ENCODE measurements around the gene STARD3NL.
"Not testable (repeated sequence)": the region's sequence is repeated elsewhere in the genome, so short reads cannot be mapped to it uniquely, and the experiment has no call there.

STARD3NL gene, protein sequence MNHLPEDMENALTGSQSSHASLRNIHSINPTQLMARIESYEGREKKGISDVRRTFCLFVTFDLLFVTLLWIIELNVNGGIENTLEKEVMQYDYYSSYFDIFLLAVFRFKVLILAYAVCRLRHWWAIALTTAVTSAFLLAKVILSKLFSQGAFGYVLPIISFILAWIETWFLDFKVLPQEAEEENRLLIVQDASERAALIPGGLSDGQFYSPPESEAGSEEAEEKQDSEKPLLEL

DNA sequence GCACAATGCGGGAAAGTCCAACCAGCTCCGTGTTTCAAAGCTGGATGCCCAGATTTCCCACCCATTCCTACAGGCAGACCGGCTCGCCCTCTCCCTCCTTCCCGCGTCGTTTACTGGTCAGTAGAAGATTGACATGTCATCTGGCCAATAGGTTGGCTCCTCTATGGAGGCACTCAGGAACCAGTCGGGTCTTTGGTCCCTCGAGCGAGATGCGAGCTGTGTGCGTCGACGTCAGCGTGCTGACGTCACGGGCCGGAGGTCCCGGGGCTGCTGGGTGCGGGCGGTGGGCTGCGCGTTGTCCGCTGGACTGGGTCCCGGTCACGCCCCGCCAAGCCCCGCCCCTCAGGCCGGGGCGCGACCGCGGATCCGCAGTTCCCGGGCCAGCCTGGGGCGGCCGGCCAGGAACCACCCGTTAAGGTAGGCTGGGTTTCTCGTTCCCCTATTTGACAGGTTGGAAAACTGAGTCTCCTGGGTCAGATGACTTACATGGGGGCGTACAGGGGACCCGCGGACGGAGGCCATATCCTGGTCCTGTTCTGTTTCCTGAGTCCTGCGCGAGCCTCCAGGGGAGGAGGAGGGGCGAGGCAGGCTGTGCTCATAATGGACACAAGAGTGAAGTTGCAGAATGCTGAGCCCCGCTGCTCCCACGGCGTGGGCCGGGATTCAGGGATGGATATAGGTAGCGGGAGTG is at the start of gene STARD3NL:
TSS of gene STARD3NL (plus strand) at position 242 of the 691 bp plus-strand sequence. CDS start 29,260 bp downstream, outside the sequence.
- peak; percentile 98 for DNase-seq (ENCODE audit: low spot score)

- DNase-seq (ENCODE audit: low spot score): no peak
These were observed 48.9 kb upstream of the STARD3NL start for GRCh38 chr7:38129162-38129561.

DNA sequence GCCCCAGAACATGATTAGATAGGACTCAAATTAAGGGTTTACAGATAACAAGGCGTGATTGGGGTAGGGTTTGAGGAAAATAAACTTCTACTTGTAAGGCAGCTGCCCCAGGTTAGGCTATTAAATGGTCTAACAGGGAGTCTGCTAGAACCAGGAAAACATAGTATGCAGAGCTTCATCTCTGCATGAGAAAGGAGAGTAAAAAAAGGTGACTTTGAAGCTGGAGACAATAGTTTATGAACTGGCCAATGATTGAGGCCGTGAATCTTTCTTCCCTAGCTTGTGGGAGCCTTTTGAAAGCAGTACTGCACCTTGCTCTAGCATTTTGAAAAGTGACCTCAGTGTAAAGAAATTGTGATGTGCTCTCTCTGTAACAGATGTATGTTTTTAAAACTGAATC is 48.5 kb upstream of the STARD3NL start:
- DNase-seq (ENCODE audit: low spot score): no peak

GRCh38 chr7:38138171-38138570 is 39.9 kb upstream of the STARD3NL start:
- no peak for DNase-seq (ENCODE audit: low spot score)

DNA sequence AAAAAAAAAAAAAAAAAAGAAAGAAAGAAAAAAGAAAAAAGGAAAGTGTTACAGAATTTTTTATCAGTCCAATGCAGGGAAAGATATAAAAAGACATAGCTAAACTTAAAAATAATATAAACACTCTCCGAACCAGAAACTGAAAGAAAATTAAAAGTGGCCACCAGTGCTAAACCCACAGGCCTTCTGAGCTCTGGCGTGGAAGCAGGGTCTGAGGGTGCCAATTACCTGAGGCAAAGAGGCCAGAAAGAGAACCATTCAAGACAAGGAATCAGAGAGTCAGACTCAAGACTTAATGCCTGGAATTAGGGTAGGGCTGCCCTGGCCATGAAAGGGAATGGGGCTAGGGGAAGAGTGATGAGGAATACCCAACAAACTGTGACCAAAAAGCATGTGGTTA is 36.9 kb upstream of the STARD3NL start:
- no peak for DNase-seq (ENCODE audit: low spot score)

DNA sequence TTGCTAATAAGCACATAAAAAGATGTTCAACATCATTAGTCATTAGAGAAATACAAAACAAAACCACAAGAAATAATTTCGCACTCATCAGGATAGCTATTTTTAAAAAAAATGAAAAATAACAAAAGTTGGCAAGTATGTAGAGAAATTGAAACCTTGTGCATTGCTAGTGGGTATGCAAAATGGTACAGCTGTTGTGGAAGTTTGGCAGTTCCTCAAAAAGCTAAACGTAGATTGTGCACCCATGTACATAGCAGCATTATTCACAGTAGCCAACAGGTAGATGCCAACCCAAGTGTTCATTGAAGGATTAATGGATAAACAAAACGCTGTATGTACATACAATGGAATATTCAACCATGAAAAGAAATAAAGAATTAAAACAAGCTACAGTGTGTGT is 35.3 kb upstream of the STARD3NL start:
- no peak for DNase-seq (ENCODE audit: low spot score)

DNA sequence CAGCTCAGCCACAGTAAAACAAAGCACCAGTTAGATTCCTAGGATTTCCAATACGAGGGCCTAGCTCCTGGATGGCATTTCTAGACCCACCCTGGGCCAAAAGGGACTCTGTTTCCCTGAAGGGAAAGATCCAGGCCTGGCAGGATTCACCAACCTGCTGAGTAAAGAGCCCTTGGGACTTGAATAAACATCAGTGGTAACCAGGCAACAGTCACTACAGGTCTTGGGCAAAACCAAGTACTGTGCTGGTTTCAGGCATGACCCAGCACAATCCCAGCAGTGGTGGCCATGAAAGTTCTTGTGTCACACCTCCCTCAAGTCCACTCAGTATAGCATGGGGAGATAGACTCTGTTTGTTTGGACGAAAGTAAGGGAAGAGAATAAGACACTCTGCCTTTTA is 31.0 kb upstream of the STARD3NL start:
- DNase-seq (ENCODE audit: low spot score): no peak

DNA sequence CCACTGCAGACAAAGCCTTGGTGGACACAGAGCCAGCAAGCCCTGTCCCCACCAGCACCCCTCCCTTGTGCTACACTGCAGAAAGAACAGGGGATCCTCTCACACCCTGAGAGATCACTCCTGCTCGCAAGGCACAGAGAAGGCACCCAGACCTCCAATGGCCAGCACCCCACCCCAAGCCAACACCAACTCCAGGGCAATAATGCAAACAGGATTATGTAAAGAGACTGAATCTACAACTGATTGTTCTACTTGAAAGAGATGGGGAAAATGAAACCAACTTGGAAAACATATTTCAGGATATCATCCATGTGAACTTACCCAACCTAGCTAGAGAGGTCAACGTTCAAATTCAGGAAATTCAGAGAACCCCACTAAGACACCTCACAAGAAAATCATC is 26.5 kb upstream of the STARD3NL start:
- no peak for DNase-seq (ENCODE audit: low spot score)

- DNase-seq (ENCODE audit: low spot score): no peak
These were observed 24.5 kb upstream of the STARD3NL start for GRCh38 chr7:38153515-38153914.

DNA sequence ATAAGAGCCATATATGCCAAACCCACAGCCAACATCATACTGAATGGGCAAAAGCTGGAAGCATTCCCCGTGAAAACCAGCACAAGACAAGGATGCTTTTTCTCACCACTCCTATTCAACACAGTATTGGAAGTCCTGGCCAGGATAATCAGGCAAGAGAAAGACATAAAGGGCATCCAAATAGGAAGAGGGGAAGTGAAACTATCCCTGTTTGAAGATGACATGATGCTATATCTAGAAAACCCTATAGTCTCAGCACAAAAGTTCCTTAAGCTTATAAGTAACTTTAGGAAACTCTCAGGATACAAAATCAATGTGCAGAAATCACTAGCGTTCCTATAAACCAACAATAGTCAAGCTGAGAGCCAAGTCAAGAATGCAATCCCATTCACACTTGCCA is 23.8 kb upstream of the STARD3NL start:
- DNase-seq (ENCODE audit: low spot score): no peak

- DNase-seq (ENCODE audit: low spot score): no peak
These were observed 18.0 kb upstream of the STARD3NL start for GRCh38 chr7:38160003-38160571.

DNA sequence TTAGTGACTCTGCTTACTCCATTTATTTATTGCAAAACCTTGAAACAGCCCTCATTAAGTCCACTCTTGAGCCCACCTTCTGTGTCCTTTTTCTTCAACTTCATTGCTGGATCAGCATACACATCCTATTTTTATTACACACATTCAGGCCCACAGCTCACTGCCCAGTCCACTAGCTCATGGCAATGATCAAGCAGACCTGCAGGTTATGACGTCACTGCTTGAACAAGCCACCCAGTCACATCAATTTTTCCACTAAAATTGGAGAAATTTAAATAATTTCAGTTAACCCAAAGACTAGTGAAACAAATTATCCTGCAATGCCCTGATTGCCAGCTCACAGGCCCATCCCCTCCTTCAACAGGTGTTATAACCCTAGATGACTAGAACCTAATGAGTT is 16.0 kb upstream of the STARD3NL start:
- no peak for DNase-seq (ENCODE audit: low spot score)

DNA sequence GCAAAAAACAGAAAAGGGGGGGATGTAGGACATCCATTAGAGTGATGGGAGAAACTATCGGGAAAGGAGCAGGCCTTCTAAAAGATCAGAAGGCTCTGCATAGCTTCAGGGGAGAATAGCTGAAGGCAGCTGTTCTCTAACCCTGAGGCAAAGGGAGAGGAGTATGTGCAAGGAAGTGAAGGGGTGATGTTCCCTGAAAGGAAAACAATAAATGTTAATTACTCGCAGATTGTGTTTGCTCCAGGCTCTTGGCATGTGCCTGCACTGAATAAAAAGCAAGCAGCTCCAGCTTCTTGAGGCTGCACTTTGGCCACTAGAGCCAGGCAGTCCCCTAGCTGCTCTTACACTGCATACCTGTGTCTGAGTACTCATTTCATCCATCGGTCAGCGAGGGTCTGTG is 14.4 kb upstream of the STARD3NL start:
- DNase-seq (ENCODE audit: low spot score): no peak

- no peak for DNase-seq (ENCODE audit: low spot score)
These were observed 9.0 kb upstream of the STARD3NL start for GRCh38 chr7:38168890-38169570.

GRCh38 chr7:38169847-38170246 is 8.2 kb upstream of the STARD3NL start:
- DNase-seq (ENCODE audit: low spot score): peak; percentile 53

- DNase-seq (ENCODE audit: low spot score): no peak
These were observed 6.2 kb upstream of the STARD3NL start for GRCh38 chr7:38171623-38172391.

DNA sequence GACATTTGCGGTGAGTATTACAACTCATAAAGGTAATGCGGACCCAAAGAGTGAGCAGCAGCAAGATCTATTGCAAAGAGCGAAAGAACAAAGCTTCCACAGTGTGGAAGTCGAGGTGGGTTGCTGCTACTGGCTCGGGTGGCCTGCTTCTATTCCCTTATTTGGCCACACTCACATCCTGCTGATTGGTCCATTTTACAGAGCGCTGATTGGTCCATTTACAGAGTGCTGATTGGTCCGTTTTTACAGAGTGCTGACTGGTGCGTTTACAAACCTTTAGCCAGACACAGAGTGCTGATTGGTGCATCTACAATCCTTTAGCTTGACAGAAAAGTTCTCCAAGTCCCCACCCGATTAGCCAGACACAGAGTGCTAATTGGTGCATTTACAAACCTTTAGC is 2.5 kb upstream of the STARD3NL start:
- DNase-seq (ENCODE audit: low spot score): not testable (repeated sequence)

DNA sequence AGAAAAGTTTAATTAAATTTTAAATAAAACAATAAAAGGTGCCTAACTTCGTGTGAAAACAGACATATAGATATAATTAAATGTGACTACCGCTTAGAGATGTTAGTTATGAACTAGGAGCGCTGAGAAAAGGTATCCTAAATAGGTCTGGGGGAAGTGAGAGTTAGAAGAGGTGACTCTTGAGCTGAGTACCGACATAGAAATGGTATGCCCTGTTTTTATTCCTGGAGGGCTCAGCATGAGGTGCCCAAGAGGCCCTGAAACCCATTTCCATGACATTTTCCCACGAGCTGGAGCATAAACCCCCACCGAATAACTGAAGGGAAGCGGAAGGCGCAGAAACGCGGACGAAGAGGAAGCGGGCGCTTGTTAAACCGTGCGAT is 433 bp upstream of the STARD3NL start:
- DNase-seq (ENCODE audit: low spot score): no peak

GRCh38 chr7:38178695-38179344 is 775 bp downstream of the STARD3NL start:
- no peak for DNase-seq (ENCODE audit: low spot score)

DNA sequence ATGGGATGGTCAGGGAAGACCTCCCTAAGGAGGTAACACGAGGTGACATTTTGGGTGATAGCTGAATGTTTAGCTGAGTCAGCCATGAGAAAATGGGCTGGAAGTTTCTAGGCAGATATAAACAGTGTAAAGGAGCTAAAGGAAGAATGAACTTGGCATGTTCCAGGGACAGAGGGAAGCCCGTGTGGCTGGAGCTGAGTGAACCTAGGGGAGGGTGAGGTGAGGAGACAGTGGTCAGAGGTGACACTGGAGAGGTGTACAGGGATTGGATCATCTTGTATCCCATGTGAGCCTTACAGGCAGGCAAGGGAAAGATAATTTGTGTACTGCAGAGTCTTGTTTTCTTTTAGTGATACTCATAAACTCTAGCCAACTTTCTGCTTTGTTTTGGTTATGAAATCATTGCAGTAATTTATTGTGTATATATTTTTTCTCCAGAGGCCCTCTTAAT is 1.8 kb downstream of the STARD3NL start:
- peak; percentile 5 for DNase-seq (ENCODE audit: low spot score)

- no peak for DNase-seq (ENCODE audit: low spot score)
These were observed 3.1 kb downstream of the STARD3NL start for GRCh38 chr7:38181111-38181510.

- DNase-seq (ENCODE audit: low spot score): no peak
These were observed 4.4 kb downstream of the STARD3NL start for GRCh38 chr7:38182450-38182849.
